Measurements from ENCODE around the gene NFIB.

DNA sequence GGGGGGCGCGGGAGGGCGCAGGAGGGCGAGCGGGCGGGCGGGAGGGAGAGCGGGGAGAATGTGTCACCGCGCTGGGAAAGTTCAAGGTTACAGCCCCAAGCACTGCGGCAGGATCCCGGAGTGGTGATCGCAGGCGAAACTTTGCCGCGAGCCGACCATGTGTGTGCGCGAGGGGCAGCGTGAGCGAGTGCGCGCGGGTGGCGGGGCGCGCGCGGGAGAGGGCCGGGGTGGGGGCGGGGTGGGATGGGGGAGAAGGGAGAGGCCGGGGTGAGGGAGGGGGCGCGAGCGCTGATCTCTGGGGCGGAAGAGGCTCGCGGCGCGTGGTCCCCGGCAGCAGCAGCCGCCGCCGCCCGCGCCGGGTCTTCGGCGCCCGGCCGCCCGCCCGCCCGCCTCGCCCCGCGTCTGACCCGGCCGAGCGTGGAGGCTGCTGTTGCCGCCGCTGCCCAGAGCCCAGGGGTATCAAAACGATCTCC, at the start of gene NFIB:
- peak; percentile 41 to 55; a peak in 2 of 3 replicates for TF ChIP-seq POLR2A (IDR thresholded peaks at IDR 0.05; ENCODE audit: control extremely low read depth in 1 of 2, low read depth in 2 of 2, low read length in 2 of 2)
- no peak for TF ChIP-seq ASH2L (IDR thresholded peaks at IDR 0.05; ENCODE audit: low read length)
- TF ChIP-seq EZH2 (IDR thresholded peaks at IDR 0.05; ENCODE audit: low read depth, low read length, severe bottlenecking): no peak
- TF ChIP-seq, protein P1, sequence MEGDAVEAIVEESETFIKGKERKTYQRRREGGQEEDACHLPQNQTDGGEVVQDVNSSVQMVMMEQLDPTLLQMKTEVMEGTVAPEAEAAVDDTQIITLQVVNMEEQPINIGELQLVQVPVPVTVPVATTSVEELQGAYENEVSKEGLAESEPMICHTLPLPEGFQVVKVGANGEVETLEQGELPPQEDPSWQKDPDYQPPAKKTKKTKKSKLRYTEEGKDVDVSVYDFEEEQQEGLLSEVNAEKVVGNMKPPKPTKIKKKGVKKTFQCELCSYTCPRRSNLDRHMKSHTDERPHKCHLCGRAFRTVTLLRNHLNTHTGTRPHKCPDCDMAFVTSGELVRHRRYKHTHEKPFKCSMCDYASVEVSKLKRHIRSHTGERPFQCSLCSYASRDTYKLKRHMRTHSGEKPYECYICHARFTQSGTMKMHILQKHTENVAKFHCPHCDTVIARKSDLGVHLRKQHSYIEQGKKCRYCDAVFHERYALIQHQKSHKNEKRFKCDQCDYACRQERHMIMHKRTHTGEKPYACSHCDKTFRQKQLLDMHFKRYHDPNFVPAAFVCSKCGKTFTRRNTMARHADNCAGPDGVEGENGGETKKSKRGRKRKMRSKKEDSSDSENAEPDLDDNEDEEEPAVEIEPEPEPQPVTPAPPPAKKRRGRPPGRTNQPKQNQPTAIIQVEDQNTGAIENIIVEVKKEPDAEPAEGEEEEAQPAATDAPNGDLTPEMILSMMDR (IDR thresholded peaks at IDR 0.05; ENCODE audit: control extremely low read depth in 1 of 3, insufficient read depth in 1 of 3, low read depth in 1 of 3, low read length in 3 of 3): no peak
- no peak for TF ChIP-seq SP1 (IDR thresholded peaks at IDR 0.05; ENCODE audit: low read depth, low read length)
- TF ChIP-seq CBX8 (IDR thresholded peaks at IDR 0.05; ENCODE audit: borderline replicate concordance, low read depth, low read length): no peak
- no peak for TF ChIP-seq GTF2F1 (IDR thresholded peaks at IDR 0.05; ENCODE audit: borderline replicate concordance, low read depth, low read length)
- TF ChIP-seq TCF12 (IDR thresholded peaks at IDR 0.05; ENCODE audit: low read depth, low read length): no peak
